Neural cell (in vitro differentiated cells): ENCODE data around the gene TCFL5. TPM values are rescaled to one million over a fixed set of nuclear protein-coding genes. Genes with fewer than 3 reads are reported as not detected.

Experiments
- H2AFZ ChIP-seq: fragments of 200-600, 300-800 bp; sonication (generic), shearing (Covaris generic); 2 replicates; pipeline ENCODE4 v1.6.0; 2014; ENCODE audit warnings: low read depth, mild to moderate bottlenecking, antibody characterized with exemption, low read length, moderate library complexity
- H3F3A ChIP-seq: fragments of 200-600 bp; shearing (Covaris generic); 2 replicates; pipeline ENCODE4 v1.6.1; 2016; ENCODE audit warnings: mild to moderate bottlenecking, moderate library complexity, mixed read lengths, antibody characterized with exemption, low read length; ENCODE audit not compliant: insufficient read depth, poor library complexity, severe bottlenecking
- H3K27ac ChIP-seq: fragments of 200-600, 300-800 bp; sonication (generic), shearing (Covaris generic); 2 replicates; pipeline ENCODE4 v1.5.1; 2014; ENCODE audit warnings: mild to moderate bottlenecking, low read length, moderate library complexity
- H3K27me3 ChIP-seq: fragments of 300-800, 200-600 bp; sonication (generic), shearing (Covaris generic); 2 replicates; pipeline ENCODE4 v1.6.0; 2014; ENCODE audit warnings: mild to moderate bottlenecking, low read depth, low read length, moderate library complexity; ENCODE audit not compliant: insufficient read depth
- H3K36me3 ChIP-seq: fragments of 300-800, 200-600 bp; sonication (generic), shearing (Covaris generic); 2 replicates; pipeline ENCODE4 v1.5.1; 2014; ENCODE audit warnings: mild to moderate bottlenecking, antibody characterized with exemption, low read length, moderate library complexity; ENCODE audit not compliant: insufficient read depth
- H3K4me2 ChIP-seq: fragments of 300-800, 200-600 bp; sonication (generic), shearing (Covaris generic); 2 replicates; pipeline ENCODE4 v1.6.0; 2014; ENCODE audit warnings: mild to moderate bottlenecking, low read length
- H3K4me3 ChIP-seq: fragments of 300-800, 200-600 bp; sonication (generic), shearing (Covaris generic); 2 replicates; pipeline ENCODE4 v1.5.1; 2014; ENCODE audit warnings: mild to moderate bottlenecking, low read length, moderate library complexity
- H3K79me2 ChIP-seq: fragments of 200-600 bp; shearing (Covaris generic); replicated peaks from 2 replicates; pipeline ENCODE4 v1.6.0; 2014; ENCODE audit warnings: mild to moderate bottlenecking, low read length, moderate library complexity; ENCODE audit not compliant: insufficient read depth
- H3K9ac ChIP-seq: fragments of 300-800, 200-600 bp; sonication (generic), shearing (Covaris generic); 2 replicates; pipeline ENCODE4 v1.6.1; 2016; ENCODE audit warnings: mild to moderate bottlenecking, low read length, mixed read lengths
- H3K9me2 ChIP-seq: fragments of 200-600 bp; shearing (Covaris generic); 2 replicates; pipeline ENCODE4 v1.6.1; 2016; ENCODE audit warnings: mild to moderate bottlenecking, low read length, mixed read lengths; ENCODE audit not compliant: insufficient read depth
- H3K9me3 ChIP-seq: fragments of 200-600, 300-800 bp; sonication (generic), shearing (Covaris generic); 2 replicates; pipeline ENCODE4 v1.6.1; 2016; ENCODE audit warnings: mild to moderate bottlenecking, mixed run types, low read length, moderate library complexity, mixed read lengths
- H4K20me1 ChIP-seq: fragments of 200-600 bp; shearing (Covaris generic); 2 replicates; pipeline ENCODE4 v1.6.1; 2016; ENCODE audit warnings: mild to moderate bottlenecking, mixed run types; ENCODE audit not compliant: insufficient read depth
- EP300 ChIP-seq: fragments of 450-650 bp; conservative IDR thresholded peaks from 2 replicates; pipeline ENCODE4 v1.6.1; 2014; ENCODE audit warnings: antibody characterized with exemption, mild to moderate bottlenecking, moderate library complexity; ENCODE audit not compliant: poor library complexity, severe bottlenecking
- EZH2 ChIP-seq: fragments of 200-600, 300-800 bp; shearing (Covaris generic), sonication (generic); IDR thresholded peaks from 2 replicates; pipeline ENCODE4 v1.6.1; 2014; ENCODE audit warnings: antibody characterized with exemption, low read length, borderline replicate concordance, mild to moderate bottlenecking; ENCODE audit not compliant: insufficient read depth, poor library complexity, severe bottlenecking
- MXI1 ChIP-seq: fragments of 450-650 bp; conservative IDR thresholded peaks from 2 replicates; pipeline ENCODE4 v1.6.1; 2014; ENCODE audit warnings: antibody characterized with exemption, mild to moderate bottlenecking; ENCODE audit not compliant: poor library complexity, severe bottlenecking
- POLR2AphosphoS5 ChIP-seq: IDR thresholded peaks from 2 replicates; pipeline ENCODE4 v1.6.1; 2012
- RAD21 ChIP-seq: fragments of 450-650 bp; conservative IDR thresholded peaks from 2 replicates; pipeline ENCODE4 v1.6.1; 2014; ENCODE audit warnings: antibody characterized with exemption, mild to moderate bottlenecking, moderate library complexity
- SMC3 ChIP-seq: fragments of 450-650 bp; conservative IDR thresholded peaks from 2 replicates; pipeline ENCODE4 v1.6.1; 2014; ENCODE audit warnings: antibody characterized with exemption, mild to moderate bottlenecking, moderate library complexity; ENCODE audit not compliant: poor library complexity
- TAF1 ChIP-seq: IDR thresholded peaks from 2 replicates; pipeline ENCODE4 v1.6.1; 2012; ENCODE audit warnings: low read depth
- polyA plus RNA-seq: library from polyadenylated mRNA; depleted of rRNA; stranded (reverse); fragments of >200 nt; gene quantifications from 2 replicates; pipeline ENCODE4 v1.2.3, GENCODE V29; 2014
- TF ChIP-seq, protein P1 (sequence below): fragments of 450-650 bp; IDR thresholded peaks from 2 replicates; pipeline ENCODE4 v1.5.1; 2014; ENCODE audit warnings: antibody characterized with exemption, mild to moderate bottlenecking, moderate library complexity; ENCODE audit not compliant: poor library complexity, severe bottlenecking
- TF ChIP-seq, protein P2 (sequence below): IDR thresholded peaks from 2 replicates; pipeline ENCODE4 v1.6.1; 2012; ENCODE audit warnings: borderline replicate concordance

TCFL5 gene
- polyA plus RNA-seq, 1 donor from 2014 or later, result 9.8 TPM

DNA sequence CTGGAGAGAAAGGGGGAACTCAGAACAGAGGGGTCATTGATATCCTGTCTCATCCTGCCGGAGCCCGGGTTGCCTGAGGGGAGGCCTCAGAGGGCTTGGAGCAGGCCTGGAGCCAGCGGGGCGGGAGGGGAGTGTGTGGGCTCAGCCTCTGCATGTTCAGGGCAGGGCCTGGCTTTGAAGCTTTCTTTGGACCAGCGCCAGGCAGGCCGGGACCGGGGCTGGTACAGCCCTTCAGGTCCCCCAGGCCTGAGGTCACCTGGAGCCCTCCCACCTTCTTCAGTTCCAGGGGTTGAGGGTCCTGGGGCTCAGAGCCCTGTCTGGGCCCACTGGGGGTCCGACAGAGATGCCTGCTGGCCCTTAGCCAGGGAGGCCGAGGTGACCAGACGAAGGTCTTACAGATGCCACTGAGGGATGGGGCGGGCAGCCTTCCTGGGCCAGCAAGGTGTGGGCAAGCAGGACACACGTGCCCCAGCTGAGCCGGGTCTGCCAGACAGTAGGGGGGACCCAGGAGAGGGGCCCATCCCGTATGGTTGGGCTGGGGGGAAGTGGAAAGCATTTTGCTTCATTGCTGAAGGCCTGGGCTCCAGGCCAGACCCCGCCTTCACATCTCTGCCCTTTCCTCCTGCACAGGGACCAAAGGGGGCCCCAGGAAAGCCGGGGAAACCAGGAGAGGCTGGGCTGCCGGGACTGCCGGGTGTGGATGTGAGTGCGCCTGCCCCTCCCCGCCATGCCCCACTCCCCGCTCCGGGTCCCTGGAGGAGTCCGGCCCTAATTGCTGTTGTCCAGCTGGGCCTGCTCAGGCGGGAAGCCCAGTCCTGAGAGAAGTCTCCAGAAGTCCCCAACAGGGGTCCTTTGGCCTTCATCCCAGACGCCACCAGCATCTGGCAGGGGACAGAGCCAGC is 42.8 kb downstream of the TCFL5 start:
- Histone ChIP-seq H3K27me3 (peaks cover 25% of the 10 kb centered on the region), H3F3A (no peaks in the 10 kb centered on the region), H3K4me2 (no peak overlapping the region), H4K20me1 (no peaks in the 10 kb centered on the region), H3K4me3 (no peak overlapping the region), H3K9me3 (no peaks in the 10 kb centered on the region), H3K9me2 (no peaks in the 10 kb centered on the region), H3K79me2 (no peaks in the 10 kb centered on the region), H3K9ac (no peak overlapping the region), H3K36me3 (no peaks in the 10 kb centered on the region), H3K27ac (no peak overlapping the region), H2AFZ (no peak overlapping the region)
- TF ChIP-seq SMC3, result no peak
- no peak for TF ChIP-seq EZH2
- TF ChIP-seq RAD21, result no peak
- TF ChIP-seq, protein P1, sequence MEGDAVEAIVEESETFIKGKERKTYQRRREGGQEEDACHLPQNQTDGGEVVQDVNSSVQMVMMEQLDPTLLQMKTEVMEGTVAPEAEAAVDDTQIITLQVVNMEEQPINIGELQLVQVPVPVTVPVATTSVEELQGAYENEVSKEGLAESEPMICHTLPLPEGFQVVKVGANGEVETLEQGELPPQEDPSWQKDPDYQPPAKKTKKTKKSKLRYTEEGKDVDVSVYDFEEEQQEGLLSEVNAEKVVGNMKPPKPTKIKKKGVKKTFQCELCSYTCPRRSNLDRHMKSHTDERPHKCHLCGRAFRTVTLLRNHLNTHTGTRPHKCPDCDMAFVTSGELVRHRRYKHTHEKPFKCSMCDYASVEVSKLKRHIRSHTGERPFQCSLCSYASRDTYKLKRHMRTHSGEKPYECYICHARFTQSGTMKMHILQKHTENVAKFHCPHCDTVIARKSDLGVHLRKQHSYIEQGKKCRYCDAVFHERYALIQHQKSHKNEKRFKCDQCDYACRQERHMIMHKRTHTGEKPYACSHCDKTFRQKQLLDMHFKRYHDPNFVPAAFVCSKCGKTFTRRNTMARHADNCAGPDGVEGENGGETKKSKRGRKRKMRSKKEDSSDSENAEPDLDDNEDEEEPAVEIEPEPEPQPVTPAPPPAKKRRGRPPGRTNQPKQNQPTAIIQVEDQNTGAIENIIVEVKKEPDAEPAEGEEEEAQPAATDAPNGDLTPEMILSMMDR, result no peak
- TF ChIP-seq POLR2AphosphoS5, result no peak
- TF ChIP-seq, protein P2, sequence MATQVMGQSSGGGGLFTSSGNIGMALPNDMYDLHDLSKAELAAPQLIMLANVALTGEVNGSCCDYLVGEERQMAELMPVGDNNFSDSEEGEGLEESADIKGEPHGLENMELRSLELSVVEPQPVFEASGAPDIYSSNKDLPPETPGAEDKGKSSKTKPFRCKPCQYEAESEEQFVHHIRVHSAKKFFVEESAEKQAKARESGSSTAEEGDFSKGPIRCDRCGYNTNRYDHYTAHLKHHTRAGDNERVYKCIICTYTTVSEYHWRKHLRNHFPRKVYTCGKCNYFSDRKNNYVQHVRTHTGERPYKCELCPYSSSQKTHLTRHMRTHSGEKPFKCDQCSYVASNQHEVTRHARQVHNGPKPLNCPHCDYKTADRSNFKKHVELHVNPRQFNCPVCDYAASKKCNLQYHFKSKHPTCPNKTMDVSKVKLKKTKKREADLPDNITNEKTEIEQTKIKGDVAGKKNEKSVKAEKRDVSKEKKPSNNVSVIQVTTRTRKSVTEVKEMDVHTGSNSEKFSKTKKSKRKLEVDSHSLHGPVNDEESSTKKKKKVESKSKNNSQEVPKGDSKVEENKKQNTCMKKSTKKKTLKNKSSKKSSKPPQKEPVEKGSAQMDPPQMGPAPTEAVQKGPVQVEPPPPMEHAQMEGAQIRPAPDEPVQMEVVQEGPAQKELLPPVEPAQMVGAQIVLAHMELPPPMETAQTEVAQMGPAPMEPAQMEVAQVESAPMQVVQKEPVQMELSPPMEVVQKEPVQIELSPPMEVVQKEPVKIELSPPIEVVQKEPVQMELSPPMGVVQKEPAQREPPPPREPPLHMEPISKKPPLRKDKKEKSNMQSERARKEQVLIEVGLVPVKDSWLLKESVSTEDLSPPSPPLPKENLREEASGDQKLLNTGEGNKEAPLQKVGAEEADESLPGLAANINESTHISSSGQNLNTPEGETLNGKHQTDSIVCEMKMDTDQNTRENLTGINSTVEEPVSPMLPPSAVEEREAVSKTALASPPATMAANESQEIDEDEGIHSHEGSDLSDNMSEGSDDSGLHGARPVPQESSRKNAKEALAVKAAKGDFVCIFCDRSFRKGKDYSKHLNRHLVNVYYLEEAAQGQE, result no peak
- no peak for TF ChIP-seq TAF1
- no peak for TF ChIP-seq EP300
- no peak for TF ChIP-seq MXI1

DNA sequence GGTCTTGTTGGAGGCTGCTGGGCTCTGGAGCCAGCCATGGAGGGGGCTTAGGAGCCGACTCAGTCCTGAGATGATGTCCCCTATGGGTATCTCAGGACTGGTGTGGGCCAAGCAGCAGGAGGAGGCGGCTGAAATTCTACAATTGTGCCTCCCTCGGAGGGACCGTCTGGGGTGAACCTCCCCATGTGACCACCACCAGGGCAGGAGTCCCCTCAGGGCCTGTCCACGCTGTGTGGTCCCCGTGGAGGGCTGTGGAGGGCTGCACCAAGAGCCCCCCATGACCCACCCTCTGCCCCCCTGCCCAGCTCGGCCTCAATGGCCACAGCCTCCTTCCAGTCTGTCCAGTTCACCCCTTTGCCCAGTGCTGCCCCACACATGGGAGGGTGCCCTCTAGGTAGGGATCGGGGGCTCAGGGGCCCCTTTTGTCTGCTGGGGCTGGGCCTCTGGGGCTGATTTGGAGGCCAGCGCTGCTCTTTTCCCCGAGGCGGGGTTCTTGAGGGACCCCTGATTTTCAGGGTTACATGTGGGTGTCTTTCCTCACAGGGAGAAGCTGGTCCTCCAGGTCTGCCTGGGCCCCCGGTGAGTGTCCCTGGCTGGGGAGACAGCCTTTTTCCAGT is 43.5 kb downstream of the TCFL5 start:
- Histone ChIP-seq H3K27ac (no peak overlapping the region), H3K9me2 (no peaks in the 10 kb centered on the region), H3K79me2 (no peaks in the 10 kb centered on the region), H3K9ac (no peak overlapping the region), H3K4me3 (no peak overlapping the region), H3K36me3 (no peaks in the 10 kb centered on the region), H4K20me1 (no peaks in the 10 kb centered on the region), H3F3A (no peaks in the 10 kb centered on the region), H2AFZ (no peak overlapping the region), H3K9me3 (no peaks in the 10 kb centered on the region), H3K4me2 (no peak overlapping the region), H3K27me3 (peaks cover 25% of the 10 kb centered on the region)
- TF ChIP-seq, protein P1, result no peak
- TF ChIP-seq RAD21, result no peak
- no peak for TF ChIP-seq POLR2AphosphoS5
- TF ChIP-seq EZH2, result no peak
- TF ChIP-seq, protein P2, result no peak
- no peak for TF ChIP-seq TAF1
- TF ChIP-seq EP300, result no peak
- no peak for TF ChIP-seq SMC3
- TF ChIP-seq MXI1, result no peak
